HuH-7 (cell line): ENCODE measurements around the gene TNFRSF25.

ENCODE experiments used
- DNase-seq: peaks from one replicate; pipeline ENCODE4 v3.0.0; 2011; ENCODE audit warnings: low spot score

Gene TNFRSF25, protein sequence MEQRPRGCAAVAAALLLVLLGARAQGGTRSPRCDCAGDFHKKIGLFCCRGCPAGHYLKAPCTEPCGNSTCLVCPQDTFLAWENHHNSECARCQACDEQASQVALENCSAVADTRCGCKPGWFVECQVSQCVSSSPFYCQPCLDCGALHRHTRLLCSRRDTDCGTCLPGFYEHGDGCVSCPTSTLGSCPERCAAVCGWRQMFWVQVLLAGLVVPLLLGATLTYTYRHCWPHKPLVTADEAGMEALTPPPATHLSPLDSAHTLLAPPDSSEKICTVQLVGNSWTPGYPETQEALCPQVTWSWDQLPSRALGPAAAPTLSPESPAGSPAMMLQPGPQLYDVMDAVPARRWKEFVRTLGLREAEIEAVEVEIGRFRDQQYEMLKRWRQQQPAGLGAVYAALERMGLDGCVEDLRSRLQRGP

DNA sequence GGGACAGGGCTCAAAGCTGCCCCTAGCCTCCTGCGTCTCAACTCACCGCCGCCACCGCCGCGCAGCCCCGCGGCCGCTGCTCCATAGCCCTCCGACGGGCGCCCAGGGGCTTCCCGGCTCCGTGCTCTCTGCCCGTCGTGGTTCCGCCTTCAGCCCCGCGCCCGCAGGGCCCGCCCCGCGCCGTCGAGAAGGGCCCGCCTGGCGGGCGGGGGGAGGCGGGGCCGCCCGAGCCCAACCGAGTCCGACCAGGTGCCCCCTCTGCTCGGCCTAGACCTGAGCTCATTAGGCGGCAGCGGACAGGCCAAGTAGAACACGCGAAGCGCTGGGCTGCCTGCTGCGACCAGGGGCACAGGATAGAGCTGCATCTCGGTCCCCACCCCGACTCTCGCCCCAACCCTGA lies at the start of gene TNFRSF25:
Gene TNFRSF25 (minus strand): TSS at position 151 of the 400 bp plus-strand sequence. CDS start 66 bp downstream, at position 85.
- DNase-seq, result no peak

DNA sequence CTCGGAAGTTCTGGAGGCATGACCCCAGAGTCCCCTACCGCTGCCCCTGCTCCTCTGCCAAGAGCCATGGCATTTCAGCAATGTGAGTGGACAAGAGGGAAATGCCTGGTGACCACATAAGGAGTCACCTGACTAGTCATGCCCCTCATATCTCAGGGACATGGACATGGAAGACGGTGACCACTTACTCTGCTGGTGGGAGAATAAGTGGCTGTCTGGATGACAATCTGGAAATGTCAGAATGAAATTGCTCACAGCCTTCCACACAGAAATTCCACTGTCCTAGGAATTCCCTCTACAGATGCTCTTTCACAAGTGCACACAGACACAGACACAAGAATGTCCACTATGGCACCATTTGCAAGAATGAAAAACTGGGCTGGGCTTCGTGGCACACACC lies 49.8 kb upstream of the TNFRSF25 start:
- DNase-seq, result no peak

DNA sequence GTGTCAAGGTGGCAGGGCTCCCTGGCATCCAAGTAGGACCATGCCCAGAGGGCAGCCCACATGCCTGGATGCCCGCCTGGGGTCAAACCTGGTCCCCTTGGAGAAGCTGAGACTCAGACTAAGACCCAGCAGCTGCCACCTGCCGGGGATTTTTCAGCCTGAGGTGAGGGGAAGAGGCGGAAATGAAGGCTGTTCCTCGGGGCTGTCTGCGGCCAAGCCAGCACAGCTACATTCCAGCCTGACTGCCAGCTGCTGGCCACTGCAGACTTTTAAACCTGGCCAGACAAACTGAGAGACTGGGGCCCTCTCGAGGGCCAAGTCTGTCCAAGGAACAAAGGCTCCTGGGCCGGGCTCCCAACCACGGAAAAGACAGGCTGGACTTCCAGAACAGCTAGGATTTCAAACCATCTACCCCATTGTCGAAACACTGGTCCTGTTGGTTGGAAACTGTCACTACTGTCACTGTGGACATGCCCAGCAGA lies 47.4 kb upstream of the TNFRSF25 start:
- no peak for DNase-seq

DNA sequence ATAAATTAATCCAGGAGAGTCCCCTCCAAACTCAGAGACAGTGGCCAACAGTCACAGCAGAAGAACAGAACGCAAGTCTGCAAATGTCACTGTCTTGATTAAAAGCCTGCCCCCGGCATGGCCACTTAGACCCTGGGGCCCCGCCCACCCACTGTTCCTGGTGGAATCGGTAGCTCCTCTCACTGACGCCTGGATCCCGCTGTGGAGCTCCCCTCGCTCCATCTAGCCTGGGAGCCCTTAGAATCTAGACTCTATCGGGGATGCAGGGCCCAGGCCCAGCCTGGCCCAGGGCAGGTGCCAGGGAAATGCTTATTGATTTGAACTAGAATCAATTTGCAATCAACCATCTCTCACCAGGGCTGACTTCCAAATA lies 46.9 kb upstream of the TNFRSF25 start:
- DNase-seq, result no peak

DNA sequence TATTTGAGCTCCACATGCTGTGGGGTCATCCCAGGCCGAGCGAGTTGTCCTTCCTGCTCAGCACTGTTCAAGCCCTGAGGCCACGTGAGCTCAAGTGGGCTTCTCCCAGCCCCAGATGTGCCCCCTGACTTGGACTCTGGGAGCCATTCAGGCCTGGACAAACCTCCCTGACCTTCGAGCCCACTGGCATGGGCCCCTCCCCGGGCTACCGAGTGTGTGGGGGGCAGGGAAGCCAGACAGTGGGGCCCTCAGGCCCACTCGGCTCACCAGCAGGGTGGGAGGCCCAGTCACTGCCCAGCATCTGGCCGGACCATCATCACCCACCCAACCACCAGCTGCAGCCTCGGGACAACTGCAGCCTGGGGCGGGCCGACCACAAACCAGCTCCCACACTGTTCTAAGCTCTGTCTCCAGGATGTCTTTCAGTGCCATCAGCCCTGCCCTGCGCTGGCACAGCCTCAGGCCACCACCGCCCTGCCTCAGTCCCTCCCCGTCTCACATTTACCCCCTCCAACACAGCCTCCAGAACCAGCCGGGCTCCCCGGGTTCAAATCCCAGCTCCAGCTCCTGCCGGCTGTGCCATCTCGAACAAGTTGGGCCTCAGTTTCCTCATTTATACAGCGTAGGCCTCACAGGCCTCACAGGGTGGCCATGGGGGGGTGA lies 46.4 kb upstream of the TNFRSF25 start:
- DNase-seq, result peak; percentile 11

DNA sequence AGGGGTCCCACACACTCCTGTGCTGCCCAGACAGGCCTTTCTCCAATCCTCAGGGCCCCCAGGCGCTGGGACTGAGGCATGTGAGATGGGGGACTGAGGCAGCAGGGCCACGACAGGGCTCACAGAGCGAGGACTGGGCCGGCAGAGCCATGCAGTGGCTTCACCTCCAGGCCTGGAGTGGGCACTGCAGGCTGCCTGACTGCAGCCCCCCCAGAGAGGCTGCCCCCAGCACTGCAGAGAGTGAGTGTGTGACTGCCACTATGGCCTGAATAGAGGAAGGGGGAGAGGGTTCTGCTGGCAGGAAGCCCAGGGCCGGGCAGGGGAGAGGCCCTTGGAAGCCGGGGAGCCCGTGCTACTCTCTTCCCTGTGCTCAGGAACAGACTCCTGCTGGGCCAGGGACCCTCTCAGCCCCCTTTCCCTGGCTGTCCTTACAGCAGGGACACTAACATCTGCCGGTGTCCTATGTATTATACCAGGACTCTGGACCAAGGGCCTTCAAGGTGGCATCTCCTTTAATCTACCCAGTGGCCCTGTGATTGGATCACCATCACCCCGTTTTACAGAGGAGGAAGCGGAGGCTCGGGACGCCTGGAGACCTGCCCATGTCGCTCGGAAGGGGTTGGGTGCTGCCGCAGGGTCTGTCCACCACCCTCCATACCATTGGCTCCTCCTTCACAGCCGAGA lies 45.7 kb upstream of the TNFRSF25 start:
- DNase-seq, result no peak

DNA sequence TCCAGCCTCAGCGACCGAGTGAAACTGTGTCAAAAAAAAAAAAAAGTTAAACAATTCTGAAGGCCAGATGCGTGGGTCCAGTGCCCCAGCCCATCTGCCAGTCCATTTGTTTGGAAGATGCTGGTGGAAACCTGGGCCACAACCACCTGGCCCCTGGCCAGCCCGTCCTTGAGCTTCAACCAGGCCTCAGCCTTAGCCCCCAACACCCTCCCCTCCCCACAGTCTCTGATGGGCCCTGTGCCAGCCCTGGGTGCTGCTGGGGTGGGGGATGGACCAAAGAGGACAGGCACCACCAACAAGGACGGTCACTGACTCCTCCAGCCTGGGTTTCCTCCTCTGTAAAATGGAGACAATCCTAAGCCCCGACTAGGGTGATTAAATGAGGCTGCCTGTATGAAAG lies 45.1 kb upstream of the TNFRSF25 start:
- DNase-seq, result no peak

DNA sequence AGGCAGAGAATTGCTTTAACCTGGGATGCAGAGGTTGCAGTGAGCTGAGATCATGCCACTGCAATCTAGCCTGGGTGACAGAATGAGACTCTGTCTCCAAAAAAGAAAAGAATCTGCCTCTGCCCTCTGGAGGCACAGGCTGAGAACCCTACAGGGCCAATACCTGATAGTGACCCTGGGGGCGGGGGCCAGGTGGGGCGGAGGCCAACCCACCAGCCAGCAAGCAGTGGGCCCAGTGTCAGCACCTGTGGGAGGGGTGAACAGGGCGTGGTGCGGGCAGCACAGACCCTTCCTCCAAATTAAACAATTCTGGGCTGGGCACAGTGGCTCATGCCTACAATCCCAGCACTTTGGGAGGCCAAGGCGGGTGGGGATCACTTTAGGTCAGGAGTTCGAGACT lies 44.5 kb upstream of the TNFRSF25 start:
- DNase-seq, result no peak

DNA sequence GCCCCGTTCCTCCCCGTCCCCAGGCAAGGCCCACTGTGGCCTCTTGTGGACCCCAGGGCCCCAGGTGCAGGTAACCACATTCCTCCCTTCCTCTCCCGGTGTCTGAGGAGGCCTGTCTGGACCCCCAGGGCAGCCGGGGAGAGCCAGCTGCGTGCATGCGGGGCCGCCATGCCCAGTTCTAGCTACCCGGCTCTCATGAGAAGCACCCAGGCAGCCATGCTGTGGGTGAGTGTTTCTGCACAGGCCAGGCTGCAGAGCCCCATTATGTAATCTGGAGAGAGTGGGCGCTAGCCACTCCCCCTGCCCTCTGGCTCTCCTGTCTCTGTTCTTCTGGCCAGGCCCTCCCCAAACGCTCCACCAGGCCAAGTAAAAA lies 43.9 kb upstream of the TNFRSF25 start:
- DNase-seq, result no peak

DNA sequence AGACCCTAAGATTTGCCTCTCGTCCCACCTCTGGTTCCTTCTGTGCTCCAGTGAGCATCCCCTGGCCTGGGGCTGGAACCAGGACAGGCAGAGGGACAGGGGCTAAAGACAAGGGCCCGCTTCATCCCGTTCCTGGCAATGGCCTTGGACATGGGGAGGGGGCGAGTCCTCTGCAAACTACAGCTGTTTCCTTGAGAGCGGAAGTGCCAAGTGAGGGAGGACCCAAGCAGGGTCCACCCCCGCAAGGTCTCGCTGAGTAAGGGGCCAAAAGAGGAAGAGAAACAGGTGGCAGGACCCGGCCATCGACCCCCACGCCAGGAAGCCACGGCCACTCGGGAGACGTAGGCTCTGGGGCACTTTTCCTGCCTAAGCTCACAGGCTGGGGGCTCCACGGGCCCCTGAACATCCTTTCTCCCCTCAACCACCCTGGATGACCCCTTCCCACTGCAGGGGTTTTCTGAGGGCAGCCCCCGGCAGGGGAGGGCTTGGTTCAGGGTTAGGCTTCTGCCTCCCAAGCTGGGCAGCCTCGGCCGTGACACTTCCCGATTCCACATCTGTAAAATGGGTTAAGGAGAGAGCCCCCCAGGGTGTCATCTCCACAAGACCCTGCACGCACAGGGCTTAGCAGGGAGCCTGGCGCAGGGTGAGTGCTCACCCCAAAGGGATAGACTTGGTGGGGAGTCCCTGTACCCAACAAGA lies 43.4 kb upstream of the TNFRSF25 start:
- DNase-seq, result no peak

DNA sequence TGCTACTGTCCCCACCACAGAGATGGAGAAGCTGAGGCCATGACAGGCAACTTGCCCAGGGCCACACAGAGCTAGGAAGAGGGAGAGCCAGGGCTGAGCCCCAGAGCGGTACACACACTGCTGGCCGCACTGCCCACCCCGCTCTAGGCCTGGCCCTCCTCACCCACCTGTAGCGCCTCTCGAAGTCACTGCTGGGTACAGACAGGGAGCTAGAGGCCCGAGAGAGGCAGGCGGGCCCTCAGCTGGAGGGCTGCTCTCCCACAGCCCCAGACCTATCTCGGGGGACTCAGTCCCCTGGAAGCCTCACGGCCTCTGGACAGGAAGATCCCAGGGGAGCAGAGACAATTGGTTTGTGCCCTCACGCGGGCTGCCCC lies 42.8 kb upstream of the TNFRSF25 start:
- no peak for DNase-seq

DNA sequence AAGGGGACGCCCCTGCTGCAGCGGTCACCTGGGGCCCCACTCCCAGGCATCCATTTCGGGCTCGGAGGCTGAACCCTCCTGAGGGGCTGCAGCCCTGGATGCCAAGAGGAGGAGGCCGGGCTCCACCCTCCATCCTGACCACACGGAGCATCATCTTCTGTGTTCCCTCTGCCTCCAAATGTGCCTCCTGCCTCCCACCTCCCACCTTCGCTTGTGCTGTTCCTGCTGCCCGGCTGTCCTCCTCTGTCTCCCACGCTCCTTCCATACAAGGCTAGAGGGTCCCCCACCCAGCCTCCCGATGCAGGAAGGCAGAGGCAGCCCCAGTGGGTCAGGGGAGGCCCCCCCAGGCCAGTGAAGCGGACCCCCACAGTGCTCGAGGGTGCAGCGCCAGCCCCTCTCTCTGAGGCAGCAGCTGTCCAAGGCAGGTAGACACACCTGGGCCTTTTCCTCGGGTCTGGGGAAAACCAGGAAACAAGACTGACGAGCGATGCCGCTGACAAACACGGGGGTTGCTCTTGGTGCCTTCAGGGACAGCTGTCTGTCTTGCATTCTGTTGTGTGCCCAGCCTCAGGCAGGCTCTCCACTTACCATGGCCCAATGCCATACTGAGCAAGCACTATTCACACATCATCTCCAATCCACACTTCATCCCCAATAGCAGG lies 42.3 kb upstream of the TNFRSF25 start:
- no peak for DNase-seq

DNA sequence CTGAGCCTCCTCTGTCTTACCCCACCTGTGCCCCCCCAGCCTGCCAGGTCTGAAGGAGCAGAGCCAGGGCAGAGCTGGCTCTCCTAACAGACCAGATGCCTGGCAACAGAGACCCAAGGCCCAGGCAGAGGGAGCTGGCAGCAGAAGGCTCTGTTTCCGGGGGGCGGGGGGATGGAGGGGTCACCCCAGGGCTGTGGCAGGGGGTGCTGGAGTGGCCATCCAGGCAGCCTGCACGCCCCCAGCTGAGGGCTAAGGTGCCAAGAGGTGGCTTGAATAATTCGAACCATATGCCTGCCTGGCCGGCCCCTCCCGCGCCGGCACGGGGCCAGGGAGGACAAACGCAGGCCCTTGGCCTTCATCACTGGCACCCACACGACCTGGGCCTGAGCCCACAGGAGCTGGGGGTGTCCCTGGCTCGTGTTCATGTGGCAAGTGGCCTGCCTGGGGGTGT lies 41.5 kb upstream of the TNFRSF25 start:
- no peak for DNase-seq

DNA sequence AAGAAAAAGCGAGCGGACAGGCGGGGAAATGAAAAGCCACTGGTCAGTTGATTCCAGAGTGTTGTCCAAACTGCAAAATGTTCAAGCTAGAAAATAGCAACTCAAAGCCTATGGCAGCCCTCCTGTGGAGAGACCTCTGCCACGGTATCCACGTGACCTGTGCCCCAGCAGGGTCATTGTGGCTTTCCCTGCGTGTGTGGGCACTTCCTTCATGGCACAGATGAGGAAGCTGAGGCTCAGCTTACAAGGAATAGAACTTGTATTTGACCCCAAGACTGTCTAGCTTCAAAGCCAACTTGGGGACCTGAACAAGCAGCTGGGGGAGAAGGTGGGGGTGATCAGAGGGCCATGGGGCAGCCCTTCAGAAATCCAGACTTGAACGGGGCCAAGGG lies 41.1 kb upstream of the TNFRSF25 start:
- DNase-seq, result no peak

DNA sequence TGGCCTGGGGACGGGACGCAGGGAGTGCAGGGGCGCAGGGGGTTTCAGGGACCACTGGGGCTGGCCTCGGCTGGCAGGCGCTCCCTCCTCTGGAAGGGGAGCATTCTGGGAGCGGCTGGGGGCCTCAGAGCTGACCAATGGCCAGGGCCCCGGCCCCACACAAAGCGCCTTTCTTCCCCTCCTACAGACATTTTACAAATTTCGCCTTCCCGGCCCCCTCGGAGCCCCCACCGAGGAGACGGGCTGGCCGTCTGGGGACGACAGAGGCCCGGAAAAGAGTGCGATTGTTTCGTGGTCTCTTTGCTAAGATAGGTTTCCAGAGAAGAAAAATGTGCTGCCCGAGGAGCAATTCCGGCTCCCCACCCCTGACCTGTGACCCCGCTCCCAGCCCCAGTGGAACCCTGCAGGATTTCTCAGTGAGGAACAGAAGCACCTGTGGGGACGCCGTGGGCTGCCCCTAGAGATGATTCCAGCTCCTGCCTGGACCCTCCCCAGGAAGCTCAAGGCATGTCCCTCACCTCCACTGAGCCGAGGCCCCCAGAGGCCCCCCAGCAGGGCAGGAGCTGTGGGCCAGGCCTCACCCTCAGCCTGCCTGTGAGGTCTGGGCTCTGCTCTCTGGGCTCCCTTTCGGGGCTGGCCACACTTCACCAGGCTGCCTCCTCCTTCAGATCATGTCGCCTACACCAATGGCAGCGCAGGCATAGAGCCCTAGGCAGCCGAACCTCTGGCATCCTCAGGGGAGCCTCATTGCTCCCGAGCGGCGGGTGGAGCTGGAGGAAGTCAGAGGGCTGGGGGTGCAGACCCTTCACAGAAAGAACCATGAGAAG lies 40.5 kb upstream of the TNFRSF25 start:
- no peak for DNase-seq

DNA sequence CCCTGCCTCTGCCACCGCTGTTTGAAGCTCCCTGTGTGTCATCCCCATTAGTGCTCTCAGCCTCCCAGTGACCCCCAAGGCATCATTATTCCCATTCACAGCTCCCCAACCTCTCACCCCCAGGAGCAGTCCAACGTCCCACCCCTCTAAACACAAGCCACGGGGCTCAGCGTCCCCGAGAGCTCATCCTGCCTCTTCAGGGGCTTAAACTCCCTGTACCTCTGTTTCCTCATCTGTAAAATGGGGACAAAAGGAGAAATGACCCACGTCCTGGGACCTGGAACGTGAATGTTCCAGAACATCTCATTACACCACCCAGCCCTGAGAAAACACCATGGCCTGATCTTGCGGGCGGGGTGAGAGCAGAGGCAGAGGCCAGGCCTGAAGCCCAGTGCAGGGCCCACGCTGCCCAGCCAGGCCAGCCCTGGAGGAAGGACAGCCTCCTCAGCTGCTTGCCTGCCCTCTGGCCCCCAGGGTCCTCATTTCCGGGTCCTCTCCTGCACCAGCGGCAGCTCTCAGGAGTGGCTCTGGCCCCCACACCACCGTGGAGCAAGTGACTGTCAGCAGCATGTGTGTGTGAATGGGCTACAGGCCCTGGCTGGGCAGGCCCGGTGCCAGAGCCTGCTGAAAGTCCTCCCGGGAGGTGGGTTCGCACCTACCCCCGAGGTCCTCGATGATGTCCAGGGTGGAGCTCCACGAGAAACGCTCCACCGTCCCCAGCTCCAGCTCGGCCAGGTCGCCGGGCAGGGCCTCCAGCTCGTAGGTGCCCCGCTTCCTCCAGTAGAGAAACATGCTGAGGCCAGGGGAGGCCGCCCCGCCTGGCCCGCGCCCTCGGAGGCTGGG lies 39.6 kb upstream of the TNFRSF25 start:
- DNase-seq, result no peak

DNA sequence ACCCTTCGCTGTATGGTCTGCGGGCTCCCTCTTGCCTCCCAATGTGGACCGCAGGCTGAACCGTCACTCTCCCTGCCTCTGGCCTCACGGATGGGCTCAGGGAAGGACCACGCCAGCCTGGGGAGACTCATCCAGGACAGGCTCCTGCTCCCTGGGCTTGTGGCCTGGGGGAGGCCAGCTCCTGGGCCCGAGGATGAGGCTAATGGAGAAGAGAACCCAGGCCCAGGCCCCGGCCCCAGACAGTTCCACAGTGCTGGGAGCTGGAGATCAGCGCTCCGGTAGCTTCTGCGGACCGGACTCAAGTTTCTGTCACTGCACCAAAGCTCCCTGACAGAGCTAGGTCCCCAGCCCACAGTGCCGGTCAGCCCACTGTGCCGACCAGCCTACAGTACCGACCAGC lies 38.9 kb upstream of the TNFRSF25 start:
- no peak for DNase-seq

DNA sequence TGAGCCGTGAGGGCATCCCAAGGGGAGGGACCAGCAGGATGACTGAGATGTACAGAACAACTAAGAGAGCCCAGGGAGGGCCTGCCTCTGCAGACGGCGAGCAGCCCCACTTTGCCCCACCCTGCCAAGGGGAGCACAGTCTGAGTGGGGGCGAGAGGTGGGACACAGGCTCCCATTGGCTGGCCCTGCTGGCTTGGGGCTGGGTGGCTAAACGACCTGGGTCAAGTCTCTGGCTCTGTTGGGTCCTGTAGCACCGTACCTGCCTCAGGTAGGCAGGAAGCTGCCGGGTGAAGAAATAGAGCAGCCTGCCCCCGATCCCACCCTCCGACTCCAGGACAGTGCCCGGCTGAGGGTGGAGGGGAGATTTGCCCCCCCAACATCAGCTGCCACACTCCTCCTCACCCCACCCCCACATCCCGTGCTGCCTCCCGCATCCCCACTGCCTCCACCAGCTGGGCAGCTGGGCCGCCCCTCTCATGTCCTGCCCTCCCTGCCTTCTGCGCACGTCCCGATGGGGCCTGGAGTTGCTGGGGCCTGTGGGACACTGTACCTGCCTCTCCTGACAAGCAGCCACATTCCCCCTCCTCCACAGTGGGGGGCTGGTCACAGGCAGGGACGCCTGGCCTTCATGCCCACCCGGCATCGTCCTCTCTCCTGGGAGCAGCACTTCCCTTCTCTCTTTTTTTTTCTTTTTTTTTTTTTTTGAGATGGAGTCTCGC lies 38.1 kb upstream of the TNFRSF25 start:
- no peak for DNase-seq
